Activated CD4-positive, alpha-beta T cell treated with anti-CD3 and anti-CD28 coated beads for 36 hours (primary cell): ENCODE results near the gene GCH1. TPM values are rescaled to one million over a fixed set of nuclear protein-coding genes. Genes with fewer than 3 reads are reported as not detected.

ENCODE experiments used
- ATAC-seq: fragments of 200-7000 bp; cut with Tn5 transposase; one replicate; pipeline ENCODE4 v1.10.0; 2021; ENCODE audit warnings: mild to moderate bottlenecking, moderate library complexity
- CTCF ChIA-PET: fragments of 350-600 bp; sonication (Branson Sonifier 250); formaldehyde crosslinking; loops from one replicate; lab custom pipeline; 2021; ENCODE audit warnings: antibody characterized with exemption; lab: Charles Lee
- POLR2A ChIA-PET: fragments of 350-600 bp; sonication (Branson Sonifier 250); formaldehyde crosslinking; loops from one replicate; lab custom pipeline; 2021; ENCODE audit warnings: antibody characterized with exemption, inconsistent platforms; lab: Charles Lee
- DNase-seq: peaks from one replicate; pipeline ENCODE4 v3.0.0-alpha.2; 2020
- H3K27ac Mint-ChIP-seq: one replicate; pipeline ENCODE4 v1.8.0; 2021; ENCODE audit warnings: mixed read lengths
- H3K27me3 Mint-ChIP-seq: one replicate; pipeline ENCODE4 v1.8.0; 2021; ENCODE audit warnings: mixed read lengths
- H3K36me3 Mint-ChIP-seq: one replicate; pipeline ENCODE4 v1.8.0; 2021; ENCODE audit warnings: low read depth, mixed read lengths
- H3K4me1 Mint-ChIP-seq: one replicate; pipeline ENCODE4 v1.8.0; 2021; ENCODE audit warnings: mixed read lengths
- H3K4me3 Mint-ChIP-seq: one replicate; pipeline ENCODE4 v1.8.0; 2021; ENCODE audit warnings: mild to moderate bottlenecking, moderate library complexity, mixed read lengths
- H3K9me3 Mint-ChIP-seq: one replicate; pipeline ENCODE4 v1.8.0; 2021; ENCODE audit warnings: low read depth, mixed read lengths
- intact Hi-C, 2 experiments: fragments of 100-400 bp; cut with DNase I in 1 of 2; cut with micrococcal nuclease in 1 of 2; formaldehyde crosslinking; loops; one replicate each; pipeline versions ENCODE4 v1.14.2 to v1.15.1; 2022 to 2024; cut with DNase I, micrococcal nuclease
- total RNA-seq, 2 experiments: library from RNA; stranded (reverse); gene quantifications; one replicate each; pipeline ENCODE4 v1.2.3, GENCODE V29; 2021

The GCH1 gene
- total RNA-seq, 2 experiments from 2014 or later, result 28.1 to 36.4 TPM

GRCh38 chr14:54844479-54844878, 58.1 kb downstream of the GCH1 start:
- no peak overlapping the region for H3K27ac Mint-ChIP-seq
- ChIA-PET POLR2A (no interaction called here), CTCF (no interaction called here)
- no peaks in the 10 kb centered on the region for H3K9me3 Mint-ChIP-seq
- H3K4me3 Mint-ChIP-seq, result no peak overlapping the region
- peaks cover 33% of the 10 kb centered on the region for H3K36me3 Mint-ChIP-seq
- intact Hi-C loops, result no loop called here
- H3K27me3 Mint-ChIP-seq, result no peaks in the 10 kb centered on the region
- ATAC-seq (no peak), DNase-seq (no peak)
- no peaks in the 10 kb centered on the region for H3K4me1 Mint-ChIP-seq

GRCh38 chr14:54840798-54841197, 61.8 kb downstream of the GCH1 start:
- H3K4me1 Mint-ChIP-seq, result no peaks in the 10 kb centered on the region
- no peak overlapping the region for H3K4me3 Mint-ChIP-seq
- H3K36me3 Mint-ChIP-seq, result peaks cover 36% of the 10 kb centered on the region
- ChIA-PET CTCF (interaction anchor here (1.4 kb wide), 1 partner anchor 35 kb away, joined by 3 read pairs; no protein-coding TSS in a partner anchor), POLR2A (no interaction called here)
- ATAC-seq (peak; percentile 61), DNase-seq (no peak)
- intact Hi-C loops, result no loop called here
- H3K27me3 Mint-ChIP-seq, result no peaks in the 10 kb centered on the region
- H3K27ac Mint-ChIP-seq, result no peak overlapping the region
- no peaks in the 10 kb centered on the region for H3K9me3 Mint-ChIP-seq

- Mint-ChIP-seq H3K4me3 (no peak overlapping the region), H3K27me3 (no peaks in the 10 kb centered on the region), H3K27ac (no peak overlapping the region), H3K36me3 (peaks cover 33% of the 10 kb centered on the region), H3K9me3 (no peaks in the 10 kb centered on the region), H3K4me1 (no peaks in the 10 kb centered on the region)
- intact Hi-C loops, result no loop called here
- ChIA-PET POLR2A (no interaction called here), CTCF (interaction anchor here (1.4 kb wide), 1 partner anchor 34 kb away, joined by 3 read pairs; no protein-coding TSS in a partner anchor)
- DNase-seq, result no peak
- ATAC-seq, result no peak
Observed at GRCh38 chr14:54840336-54840735, 62.3 kb downstream of the GCH1 start.

GRCh38 chr14:54839701-54840119, 62.9 kb downstream of the GCH1 start:
- DNase-seq, result no peak
- Mint-ChIP-seq H3K27me3 (no peaks in the 10 kb centered on the region), H3K9me3 (no peaks in the 10 kb centered on the region), H3K4me3 (no peak overlapping the region), H3K36me3 (peaks cover 33% of the 10 kb centered on the region), H3K4me1 (no peaks in the 10 kb centered on the region), H3K27ac (no peak overlapping the region)
- ChIA-PET CTCF (interaction anchor here (1.4 kb wide), 1 partner anchor 34 kb away, joined by 3 read pairs; no protein-coding TSS in a partner anchor), POLR2A (no interaction called here)
- no peak for ATAC-seq
- intact Hi-C loops, result no loop called here

- intact Hi-C loops, result no loop called here
- ATAC-seq, result no peak
- no peak overlapping the region for H3K4me3 Mint-ChIP-seq
- H3K4me1 Mint-ChIP-seq, result no peaks in the 10 kb centered on the region
- ChIA-PET POLR2A (no interaction called here), CTCF (no interaction called here)
- no peak overlapping the region for H3K27ac Mint-ChIP-seq
- no peak for DNase-seq
- H3K36me3 Mint-ChIP-seq, result peaks cover 29% of the 10 kb centered on the region
- no peaks in the 10 kb centered on the region for H3K27me3 Mint-ChIP-seq
- H3K9me3 Mint-ChIP-seq, result no peaks in the 10 kb centered on the region
Observed at GRCh38 chr14:54838931-54839512, 63.6 kb downstream of the GCH1 start.

- POLR2A ChIA-PET, result interaction anchor here (0.6 kb wide), 2 partner anchors 30 to 195 kb away, joined by 5 to 7 read pairs; no protein-coding TSS in a partner anchor
- H3K4me1 Mint-ChIP-seq, result no peaks in the 10 kb centered on the region
- DNase-seq (no peak), ATAC-seq (no peak)
- no peak overlapping the region for H3K4me3 Mint-ChIP-seq
- H3K27ac Mint-ChIP-seq, result no peak overlapping the region
- H3K27me3 Mint-ChIP-seq, result no peaks in the 10 kb centered on the region
- intact Hi-C loops, result no loop called here
- CTCF ChIA-PET, result interaction anchor here (0.6 to 1.1 kb wide), 2 partner anchors 9 to 54 kb away, joined by 3 read pairs; no protein-coding TSS in a partner anchor
- H3K9me3 Mint-ChIP-seq, result no peaks in the 10 kb centered on the region
- peaks cover 28% of the 10 kb centered on the region for H3K36me3 Mint-ChIP-seq
Observed at GRCh38 chr14:54837508-54838149, 65.0 kb downstream of the GCH1 start.

- POLR2A ChIA-PET, result no interaction called here
- ATAC-seq (no peak), DNase-seq (no peak)
- intact Hi-C loops, result no loop called here
- CTCF ChIA-PET, result interaction anchor here (0.7 kb wide), 1 partner anchor 10 kb away, joined by 3 read pairs; no protein-coding TSS in a partner anchor
- H3K4me3 Mint-ChIP-seq, result no peak overlapping the region
- H3K36me3 Mint-ChIP-seq, result peaks cover 22% of the 10 kb centered on the region
- no peaks in the 10 kb centered on the region for H3K4me1 Mint-ChIP-seq
- no peaks in the 10 kb centered on the region for H3K27me3 Mint-ChIP-seq
- H3K27ac Mint-ChIP-seq, result no peak overlapping the region
- no peaks in the 10 kb centered on the region for H3K9me3 Mint-ChIP-seq
Observed at GRCh38 chr14:54836231-54836630, 66.4 kb downstream of the GCH1 start.

GRCh38 chr14:54834727-54835126, 67.9 kb downstream of the GCH1 start:
- no peak for ATAC-seq

GRCh38 chr14:54834081-54834480, 68.5 kb downstream of the GCH1 start:
- Mint-ChIP-seq H3K27me3 (no peaks in the 10 kb centered on the region), H3K9me3 (peaks cover 4% of the 10 kb centered on the region), H3K27ac (no peak overlapping the region), H3K4me1 (no peaks in the 10 kb centered on the region), H3K36me3 (peaks cover 3% of the 10 kb centered on the region), H3K4me3 (no peak overlapping the region)
- ChIA-PET POLR2A (no interaction called here), CTCF (interaction anchor here (0.7 kb wide), 1 partner anchor 86 kb away, joined by 3 read pairs; no protein-coding TSS in a partner anchor)
- DNase-seq (no peak), ATAC-seq (no peak)
- intact Hi-C loops, result no loop called here

More at GRCh38 chr14:54834727-54835126, 67.9 kb downstream of the GCH1 start:
- no peak for DNase-seq
- Mint-ChIP-seq H3K9me3 (peaks cover 4% of the 10 kb centered on the region), H3K36me3 (peaks cover 7% of the 10 kb centered on the region), H3K27ac (no peak overlapping the region), H3K27me3 (no peaks in the 10 kb centered on the region), H3K4me3 (no peak overlapping the region), H3K4me1 (no peaks in the 10 kb centered on the region)
- intact Hi-C loops, result no loop called here
- ChIA-PET CTCF (no interaction called here), POLR2A (no interaction called here)

GRCh38 chr14:54830650-54831049, 72.0 kb downstream of the GCH1 start:
- no peak overlapping the region for H3K27ac Mint-ChIP-seq
- intact Hi-C loops, result no loop called here
- H3K9me3 Mint-ChIP-seq, result peaks cover 10% of the 10 kb centered on the region
- no peak overlapping the region for H3K4me3 Mint-ChIP-seq
- H3K36me3 Mint-ChIP-seq, result no peaks in the 10 kb centered on the region
- no peaks in the 10 kb centered on the region for H3K27me3 Mint-ChIP-seq
- DNase-seq (no peak), ATAC-seq (no peak)
- POLR2A ChIA-PET, result no interaction called here
- no peaks in the 10 kb centered on the region for H3K4me1 Mint-ChIP-seq
- CTCF ChIA-PET, result no interaction called here

GRCh38 chr14:54829486-54830224, 73.0 kb downstream of the GCH1 start:
- ChIA-PET POLR2A (no interaction called here), CTCF (interaction anchor here (0.6 to 0.7 kb wide), 2 partner anchors 17 to 230 kb away, joined by 3 read pairs; no protein-coding TSS in a partner anchor)
- Mint-ChIP-seq H3K9me3 (peaks cover 15% of the 10 kb centered on the region), H3K36me3 (no peaks in the 10 kb centered on the region), H3K27me3 (no peaks in the 10 kb centered on the region), H3K4me3 (no peak overlapping the region), H3K4me1 (no peaks in the 10 kb centered on the region), H3K27ac (no peak overlapping the region)
- ATAC-seq (no peak), DNase-seq (no peak)
- intact Hi-C loops, result no loop called here
